ENCODE measurements around the gene PEX11G.

- TF ChIP-seq EZH2 (IDR thresholded peaks at IDR 0.05; ENCODE audit: insufficient read depth, poor library complexity, severe bottlenecking) (no peak), EZH2phosphoT487 (IDR thresholded peaks at IDR 0.05; ENCODE audit: insufficient read depth, low read depth) (no peak)
These were observed 13.2 kb downstream of the PEX11G start for GRCh38 chr19:7475665-7476064.
